ENCODE data around the gene MAK. TPM values are rescaled to one million over a fixed set of nuclear protein-coding genes. Genes with fewer than 3 reads are reported as not detected.
"Not testable (repeated sequence)": the region's sequence is repeated elsewhere in the genome, so short reads cannot be mapped to it uniquely, and the experiment has no call there.

MAK gene
- polyA plus RNA-seq, 1 donor = 0.36 TPM

GRCh38 chr6:10854922-10855632 lies 16.7 kb upstream of the MAK start:
- H3K27me3 ChIP-seq (ENCODE audit: control insufficient read depth, insufficient read depth, low read length) = no peaks in the 10 kb centered on the region

DNA sequence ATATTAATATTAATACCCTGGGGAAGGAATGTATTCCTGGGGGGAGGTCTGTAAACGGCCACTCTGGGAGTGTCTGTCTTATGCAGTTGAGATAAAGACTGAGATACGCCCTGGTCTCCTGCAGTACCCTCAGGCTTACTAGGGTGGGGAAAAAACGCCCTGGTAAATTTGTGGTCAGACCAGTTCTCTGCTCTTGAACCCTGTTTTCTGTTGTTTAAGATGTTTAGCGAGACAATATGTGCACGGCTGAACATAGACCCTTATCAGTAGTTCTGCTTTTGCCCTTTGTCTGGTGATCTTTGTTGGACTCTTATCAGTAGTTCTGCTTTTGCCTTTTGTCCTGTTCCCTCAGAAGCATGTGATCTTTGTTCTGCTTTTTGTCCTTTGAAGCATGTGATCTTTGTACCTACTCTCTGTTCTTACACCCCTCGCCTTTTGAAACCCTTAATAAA lies 15.5 kb upstream of the MAK start:
- H3K27me3 ChIP-seq (ENCODE audit: control insufficient read depth, insufficient read depth, low read length); H3K4me3 ChIP-seq (ENCODE audit: low read length): not testable (repeated sequence)
- WGBS (ENCODE audit: insufficient coverage, low lambda C conversion rate) = no CpG with 5 or more reads among the region's 6 CpGs

More at GRCh38 chr6:10854922-10855632, 16.7 kb upstream of the MAK start:
- Histone ChIP-seq H3K4me1 (ENCODE audit: control insufficient read depth, insufficient read depth, low read length) (no peaks in the 10 kb centered on the region), H3K9me3 (ENCODE audit: control insufficient read depth, low read depth, low read length) (peaks cover 3% of the 10 kb centered on the region), H3K4me3 (ENCODE audit: low read length) (no peak overlapping the region), H3K36me3 (ENCODE audit: control insufficient read depth, insufficient read depth, low read length) (no peaks in the 10 kb centered on the region), H3K27ac (ENCODE audit: low read length) (no peak overlapping the region)
- no peak for DNase-seq
- 94% methylated on average over 3 of the region's 7 CpGs for WGBS (ENCODE audit: insufficient coverage, low lambda C conversion rate)

DNA sequence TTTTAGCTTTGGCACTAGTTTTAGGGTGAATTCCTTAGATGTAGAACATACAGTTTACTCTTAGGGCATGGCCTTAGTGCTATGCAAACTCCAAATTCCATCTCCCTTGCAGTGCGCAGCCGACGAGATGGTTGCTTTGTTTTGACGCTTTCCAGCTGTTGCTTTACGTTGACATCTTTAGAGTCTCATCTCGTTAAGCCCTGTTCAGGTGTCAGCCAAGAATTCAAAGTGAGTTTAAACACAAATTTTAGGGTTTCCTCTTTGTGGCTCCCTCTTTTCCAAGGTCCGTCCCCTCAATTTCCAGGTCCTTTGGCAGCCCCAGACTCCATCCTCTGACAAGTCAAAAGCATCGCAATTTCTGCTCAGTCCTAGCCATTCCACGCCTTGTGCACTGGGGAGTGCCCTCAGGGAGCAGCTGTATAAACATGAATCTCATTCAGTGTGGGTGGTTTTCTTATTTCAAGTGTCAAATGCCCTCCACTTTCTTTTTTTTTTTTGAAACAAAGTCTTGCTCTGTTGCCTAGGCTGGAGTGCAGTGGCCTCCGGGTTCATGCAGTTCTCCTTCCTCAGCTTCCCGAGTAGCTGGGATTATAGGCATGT lies 14.1 kb upstream of the MAK start:
- Histone ChIP-seq H3K4me3 (ENCODE audit: low read length) (no peak overlapping the region), H3K9me3 (ENCODE audit: control insufficient read depth, low read depth, low read length) (peaks cover 3% of the 10 kb centered on the region), H3K27me3 (ENCODE audit: control insufficient read depth, insufficient read depth, low read length) (no peaks in the 10 kb centered on the region), H3K36me3 (ENCODE audit: control insufficient read depth, insufficient read depth, low read length) (no peaks in the 10 kb centered on the region), H3K27ac (ENCODE audit: low read length) (no peak overlapping the region), H3K4me1 (ENCODE audit: control insufficient read depth, insufficient read depth, low read length) (no peaks in the 10 kb centered on the region)
- DNase-seq = no peak
- whole genome bisulfite sequencing (ENCODE audit: insufficient coverage, low lambda C conversion rate) = 100% methylated on average over 2 of the region's 11 CpGs

More for the DNA sequence above, 15.5 kb upstream of the MAK start:
- H3K36me3 ChIP-seq (ENCODE audit: control insufficient read depth, insufficient read depth, low read length); H3K9me3 ChIP-seq (ENCODE audit: control insufficient read depth, low read depth, low read length); H3K4me1 ChIP-seq (ENCODE audit: control insufficient read depth, insufficient read depth, low read length); DNase-seq; H3K27ac ChIP-seq (ENCODE audit: low read length): not testable (repeated sequence)

DNA sequence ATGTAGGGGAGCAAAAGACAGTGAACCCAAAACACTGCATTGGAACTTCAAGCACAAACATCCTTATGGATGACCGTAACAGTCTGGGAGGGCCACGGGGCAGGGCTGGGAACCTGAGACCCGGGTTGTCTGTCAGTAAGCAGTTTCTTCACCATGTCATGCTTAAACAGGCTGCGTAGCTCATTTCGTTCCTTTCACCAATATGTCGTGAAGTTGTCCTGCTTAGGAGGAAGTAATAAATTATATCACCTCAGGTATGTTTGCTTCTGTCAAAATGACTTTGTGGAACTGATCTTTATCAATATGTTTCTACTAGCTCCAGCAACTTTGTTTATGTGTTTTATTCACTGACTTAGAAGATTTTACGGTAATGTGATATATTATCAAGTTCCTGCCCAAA lies 12.4 kb upstream of the MAK start:
- H3K9me3 ChIP-seq (ENCODE audit: control insufficient read depth, low read depth, low read length) = peaks cover 3% of the 10 kb centered on the region
- H3K4me3 ChIP-seq (ENCODE audit: low read length) = no peak overlapping the region
- WGBS (ENCODE audit: insufficient coverage, low lambda C conversion rate) = 14% methylated on average over 1 of the region's 7 CpGs
- DNase-seq = no peak
- no peaks in the 10 kb centered on the region for H3K36me3 ChIP-seq (ENCODE audit: control insufficient read depth, insufficient read depth, low read length)
- no peak overlapping the region for H3K27ac ChIP-seq (ENCODE audit: low read length)
- H3K27me3 ChIP-seq (ENCODE audit: control insufficient read depth, insufficient read depth, low read length) = no peaks in the 10 kb centered on the region
- H3K4me1 ChIP-seq (ENCODE audit: control insufficient read depth, insufficient read depth, low read length) = no peaks in the 10 kb centered on the region

DNA sequence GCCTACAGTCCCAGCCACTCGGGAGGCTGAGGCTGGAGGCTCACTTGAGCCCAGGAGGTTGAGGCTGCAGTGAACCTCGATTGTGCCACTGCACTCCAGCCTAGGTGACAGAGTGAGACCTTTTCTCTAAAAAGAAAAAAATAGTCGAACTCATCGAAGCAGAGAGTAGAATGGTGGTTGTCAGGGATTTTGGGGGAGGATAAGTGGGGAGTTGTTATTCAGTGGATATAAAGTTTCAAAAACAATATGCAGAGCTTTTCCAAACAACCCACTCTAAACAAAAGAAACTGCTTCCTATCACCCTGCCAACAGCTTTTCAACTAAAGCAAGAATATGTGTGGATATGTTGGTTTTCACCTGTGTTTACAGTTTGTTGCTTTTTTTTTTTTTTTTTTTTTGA lies 11.6 kb upstream of the MAK start:
- no peak overlapping the region for H3K27ac ChIP-seq (ENCODE audit: low read length)
- no peak for DNase-seq
- no peaks in the 10 kb centered on the region for H3K4me1 ChIP-seq (ENCODE audit: control insufficient read depth, insufficient read depth, low read length)
- 100% methylated on average over 2 of the region's 4 CpGs for WGBS (ENCODE audit: insufficient coverage, low lambda C conversion rate)
- H3K9me3 ChIP-seq (ENCODE audit: control insufficient read depth, low read depth, low read length) = no peaks in the 10 kb centered on the region
- no peaks in the 10 kb centered on the region for H3K27me3 ChIP-seq (ENCODE audit: control insufficient read depth, insufficient read depth, low read length)
- H3K36me3 ChIP-seq (ENCODE audit: control insufficient read depth, insufficient read depth, low read length) = no peaks in the 10 kb centered on the region
- no peak overlapping the region for H3K4me3 ChIP-seq (ENCODE audit: low read length)

- Histone ChIP-seq H3K36me3 (ENCODE audit: control insufficient read depth, insufficient read depth, low read length) (no peaks in the 10 kb centered on the region), H3K4me3 (ENCODE audit: low read length) (no peak overlapping the region), H3K4me1 (ENCODE audit: control insufficient read depth, insufficient read depth, low read length) (no peaks in the 10 kb centered on the region), H3K27ac (ENCODE audit: low read length) (no peak overlapping the region), H3K9me3 (ENCODE audit: control insufficient read depth, low read depth, low read length) (no peaks in the 10 kb centered on the region), H3K27me3 (ENCODE audit: control insufficient read depth, insufficient read depth, low read length) (no peaks in the 10 kb centered on the region)
- DNase-seq = no peak
- 40% methylated on average over 1 of the region's 3 CpGs for WGBS (ENCODE audit: insufficient coverage, low lambda C conversion rate)
Measured at GRCh38 chr6:10847684-10848083, 9.3 kb upstream of the MAK start.

- peaks cover 3% of the 10 kb centered on the region for H3K27me3 ChIP-seq (ENCODE audit: control insufficient read depth, insufficient read depth, low read length)
- H3K4me3 ChIP-seq (ENCODE audit: low read length) = no peak overlapping the region
- H3K36me3 ChIP-seq (ENCODE audit: control insufficient read depth, insufficient read depth, low read length) = no peaks in the 10 kb centered on the region
- no peak for DNase-seq
- no peaks in the 10 kb centered on the region for H3K4me1 ChIP-seq (ENCODE audit: control insufficient read depth, insufficient read depth, low read length)
- no peak overlapping the region for H3K27ac ChIP-seq (ENCODE audit: low read length)
- H3K9me3 ChIP-seq (ENCODE audit: control insufficient read depth, low read depth, low read length) = no peaks in the 10 kb centered on the region
Measured at GRCh38 chr6:10843554-10843953, 5.2 kb upstream of the MAK start.

DNA sequence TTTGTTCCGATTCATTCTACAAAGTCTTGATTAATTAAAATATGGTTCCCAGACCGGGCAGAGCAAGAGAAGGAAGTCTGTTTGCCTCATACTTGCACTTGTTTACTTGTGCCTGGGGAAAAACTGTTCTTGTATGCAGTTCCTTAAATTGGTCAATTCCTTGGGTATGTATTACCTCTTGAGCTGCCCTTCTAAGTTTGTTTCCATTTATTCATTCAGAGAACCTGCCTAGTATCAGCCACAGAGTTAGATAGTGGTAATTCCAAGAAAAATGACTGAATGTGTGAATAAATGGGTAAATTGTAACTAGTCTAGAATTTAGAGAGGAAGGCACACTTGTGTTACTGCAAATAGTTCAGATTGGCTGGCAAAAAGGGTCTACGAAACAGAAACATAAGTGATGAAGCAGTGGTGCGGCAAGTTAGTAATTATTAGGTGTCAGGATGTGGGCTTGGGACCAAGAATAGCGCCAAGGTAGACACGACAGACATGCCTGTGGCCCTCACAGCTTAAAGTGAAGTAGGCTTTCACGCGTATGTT lies 525 bp upstream of the MAK start:
- Histone ChIP-seq H3K27ac (ENCODE audit: low read length) (no peak overlapping the region), H3K9me3 (ENCODE audit: control insufficient read depth, low read depth, low read length) (peaks cover 16% of the 10 kb centered on the region), H3K4me3 (ENCODE audit: low read length) (peak overlapping the region; percentile 61), H3K27me3 (ENCODE audit: control insufficient read depth, insufficient read depth, low read length) (peaks cover 31% of the 10 kb centered on the region), H3K4me1 (ENCODE audit: control insufficient read depth, insufficient read depth, low read length) (peaks cover 7% of the 10 kb centered on the region), H3K36me3 (ENCODE audit: control insufficient read depth, insufficient read depth, low read length) (no peaks in the 10 kb centered on the region)
- DNase-seq = no peak
- 100% methylated on average over 1 of the region's 8 CpGs for WGBS (ENCODE audit: insufficient coverage, low lambda C conversion rate)

DNA sequence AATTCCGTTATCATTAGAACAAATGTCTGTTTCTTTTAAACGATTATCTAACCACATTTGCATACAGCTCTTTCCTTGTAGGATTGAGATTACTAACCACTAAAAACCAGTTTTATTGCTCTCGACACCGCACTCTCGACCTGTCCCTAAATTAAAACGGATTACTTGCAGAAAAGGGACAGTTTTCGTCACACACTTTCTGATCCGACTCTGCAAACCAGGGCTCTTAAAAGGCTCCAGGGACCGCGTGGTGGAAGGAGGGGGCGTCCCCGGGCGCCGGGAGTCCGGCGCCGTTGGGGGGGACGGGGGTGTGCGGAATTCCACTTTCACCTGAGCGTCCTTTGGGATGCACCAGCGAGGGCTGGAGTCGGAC lies 731 bp downstream of the MAK start:
- peaks cover 31% of the 10 kb centered on the region for H3K27me3 ChIP-seq (ENCODE audit: control insufficient read depth, insufficient read depth, low read length)
- DNase-seq = peak in 1 of 2 donors; percentile 48
- peaks cover 7% of the 10 kb centered on the region for H3K4me1 ChIP-seq (ENCODE audit: control insufficient read depth, insufficient read depth, low read length)
- H3K27ac ChIP-seq (ENCODE audit: low read length) = no peak overlapping the region
- 0% methylated on average over 4 of the region's 22 CpGs for WGBS (ENCODE audit: insufficient coverage, low lambda C conversion rate)
- H3K9me3 ChIP-seq (ENCODE audit: control insufficient read depth, low read depth, low read length) = peaks cover 16% of the 10 kb centered on the region
- no peaks in the 10 kb centered on the region for H3K36me3 ChIP-seq (ENCODE audit: control insufficient read depth, insufficient read depth, low read length)
- peak overlapping the region; percentile 61 for H3K4me3 ChIP-seq (ENCODE audit: low read length)

- H3K27ac ChIP-seq (ENCODE audit: low read length) = no peak overlapping the region
- WGBS (ENCODE audit: insufficient coverage, low lambda C conversion rate) = 4% methylated on average over 6 of the region's 20 CpGs
- H3K9me3 ChIP-seq (ENCODE audit: control insufficient read depth, low read depth, low read length) = peaks cover 16% of the 10 kb centered on the region
- peak overlapping the region; percentile 61 for H3K4me3 ChIP-seq (ENCODE audit: low read length)
- no peak for DNase-seq
- H3K4me1 ChIP-seq (ENCODE audit: control insufficient read depth, insufficient read depth, low read length) = peaks cover 7% of the 10 kb centered on the region
- peaks cover 31% of the 10 kb centered on the region for H3K27me3 ChIP-seq (ENCODE audit: control insufficient read depth, insufficient read depth, low read length)
- H3K36me3 ChIP-seq (ENCODE audit: control insufficient read depth, insufficient read depth, low read length) = no peaks in the 10 kb centered on the region
Measured at GRCh38 chr6:10837009-10837621, 1.2 kb downstream of the MAK start.
